ENCODE results near the gene BMP7. TPM values are rescaled to one million over a fixed set of nuclear protein-coding genes. Genes with fewer than 3 reads are reported as not detected.

The BMP7 gene
- total RNA-seq, 1 experiment from 2014 or later, result not detected

GRCh38 chr20:57231161-57231560 lies 35.3 kb downstream of the BMP7 start:
- no peak overlapping the region for H3K27ac ChIP-seq
- no peak overlapping the region for H3K4me3 ChIP-seq
- no peaks in the 10 kb centered on the region for H3K4me1 ChIP-seq (replicated peaks)
- H3K27me3 ChIP-seq (replicated peaks), result peaks cover 9% of the 10 kb centered on the region; the same call in 1 of the 2 replicates
- H3K36me3 ChIP-seq, result no peaks in the 10 kb centered on the region
- H3K9me3 ChIP-seq (replicated peaks), result no peaks in the 10 kb centered on the region
- DNase-seq (ENCODE audit: low read depth in 1 of 2, low spot score in 2 of 2), result no peak

- Histone ChIP-seq H3K4me3 (no peak overlapping the region), H3K9me3 (replicated peaks) (no peaks in the 10 kb centered on the region), H3K27ac (no peak overlapping the region), H3K27me3 (replicated peaks) (peaks cover 9% of the 10 kb centered on the region; the same call in 1 of the 2 replicates), H3K36me3 (no peaks in the 10 kb centered on the region), H3K4me1 (replicated peaks) (no peaks in the 10 kb centered on the region)
- no peak for DNase-seq (ENCODE audit: low read depth in 1 of 2, low spot score in 2 of 2)
Measured at GRCh38 chr20:57230247-57230646, 36.2 kb downstream of the BMP7 start.

- no peaks in the 10 kb centered on the region; the same call in 1 of the 2 replicates for H3K9me3 ChIP-seq (replicated peaks)
- H3K4me3 ChIP-seq, result no peak overlapping the region
- H3K36me3 ChIP-seq, result no peaks in the 10 kb centered on the region
- no peaks in the 10 kb centered on the region for H3K4me1 ChIP-seq (replicated peaks)
- H3K27me3 ChIP-seq (replicated peaks), result peaks cover 7% of the 10 kb centered on the region; the same call in 1 of the 2 replicates
- no peak overlapping the region for H3K27ac ChIP-seq
- no peak for DNase-seq (ENCODE audit: low read depth in 1 of 2, low spot score in 2 of 2)
Measured at GRCh38 chr20:57229490-57229889, 37.0 kb downstream of the BMP7 start.

DNA sequence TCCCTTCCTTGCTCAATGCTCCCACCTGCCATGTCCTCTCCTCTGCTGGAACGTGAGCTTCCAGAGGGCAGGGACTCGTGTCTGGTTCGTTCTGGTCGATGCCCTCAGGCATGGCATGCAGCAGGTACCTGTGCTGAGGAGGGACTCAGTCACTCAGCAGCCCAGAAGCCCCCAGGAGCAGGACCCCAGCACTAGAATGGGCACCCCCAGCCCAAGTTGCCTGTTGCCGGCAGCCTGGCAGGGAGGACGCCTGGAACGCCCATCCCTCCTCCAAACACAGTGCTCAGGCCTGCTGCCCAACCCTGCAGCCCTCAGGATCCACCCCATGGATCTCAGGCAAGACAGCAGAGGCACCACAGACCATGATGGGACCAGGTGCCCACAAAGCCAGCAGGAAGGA lies 40.6 kb downstream of the BMP7 start:
- Histone ChIP-seq H3K4me3 (no peak overlapping the region), H3K36me3 (no peaks in the 10 kb centered on the region), H3K27me3 (replicated peaks) (no peaks in the 10 kb centered on the region), H3K4me1 (replicated peaks) (no peaks in the 10 kb centered on the region), H3K27ac (no peak overlapping the region), H3K9me3 (replicated peaks) (no peaks in the 10 kb centered on the region; the same call in 1 of the 2 replicates)
- no peak for DNase-seq (ENCODE audit: low read depth in 1 of 2, low spot score in 2 of 2)

GRCh38 chr20:57225197-57225733 lies 41.2 kb downstream of the BMP7 start:
- H3K4me3 ChIP-seq, result no peak overlapping the region
- no peak for DNase-seq (ENCODE audit: low read depth in 1 of 2, low spot score in 2 of 2)
- H3K27ac ChIP-seq, result no peak overlapping the region
- no peaks in the 10 kb centered on the region for H3K4me1 ChIP-seq (replicated peaks)
- H3K9me3 ChIP-seq (replicated peaks), result no peaks in the 10 kb centered on the region; the same call in 1 of the 2 replicates
- no peaks in the 10 kb centered on the region for H3K36me3 ChIP-seq
- no peaks in the 10 kb centered on the region for H3K27me3 ChIP-seq (replicated peaks)

GRCh38 chr20:57224641-57225138 lies 41.8 kb downstream of the BMP7 start:
- no peak for DNase-seq (ENCODE audit: low read depth in 1 of 2, low spot score in 2 of 2)
- H3K27ac ChIP-seq, result no peak overlapping the region
- no peaks in the 10 kb centered on the region for H3K27me3 ChIP-seq (replicated peaks)

DNA sequence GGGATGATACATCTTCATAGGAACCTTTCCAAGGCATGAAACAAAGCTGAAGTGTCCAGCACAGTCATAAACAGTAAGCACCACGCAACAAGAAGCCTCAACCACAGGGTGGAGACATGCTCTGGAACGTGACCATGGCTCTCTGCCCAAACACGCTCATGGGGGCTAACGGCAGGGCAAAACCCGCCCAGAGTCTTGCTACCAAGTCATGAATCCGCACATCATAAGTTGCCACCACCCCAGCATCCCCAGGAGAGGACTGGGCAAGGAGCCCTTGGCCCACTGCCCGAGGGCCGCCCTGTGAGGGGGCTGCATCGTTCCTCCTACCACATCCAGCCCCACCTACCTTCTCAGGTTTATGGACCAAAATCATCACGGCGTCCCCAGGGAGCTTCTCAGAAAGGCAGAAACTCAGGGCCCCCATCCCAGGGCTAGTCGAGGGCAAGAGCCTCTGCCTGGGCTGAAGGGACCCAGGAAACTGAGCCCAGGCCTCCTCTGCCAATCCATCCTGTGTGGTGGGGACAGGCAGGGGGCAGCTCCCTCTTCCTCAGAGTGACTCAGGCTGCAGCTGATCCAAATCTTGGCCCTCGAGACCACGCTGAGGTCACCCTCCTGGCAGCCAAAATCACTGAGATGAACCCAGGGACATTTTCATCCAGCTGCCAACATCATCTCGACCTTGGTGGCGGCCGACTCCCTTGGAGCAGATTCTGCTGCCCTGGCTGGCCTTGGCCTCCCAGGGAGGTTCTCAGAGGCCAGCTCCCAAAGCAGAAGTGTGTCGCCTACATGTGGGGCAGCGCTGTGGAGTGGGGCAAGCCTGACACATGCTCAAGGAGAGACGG lies 42.6 kb downstream of the BMP7 start:
- H3K4me1 ChIP-seq (replicated peaks), result no peaks in the 10 kb centered on the region
- no peaks in the 10 kb centered on the region for H3K27me3 ChIP-seq (replicated peaks)
- H3K36me3 ChIP-seq, result no peaks in the 10 kb centered on the region
- H3K4me3 ChIP-seq, result no peak overlapping the region
- H3K9me3 ChIP-seq (replicated peaks), result no peaks in the 10 kb centered on the region; the same call in 1 of the 2 replicates
- no peak overlapping the region for H3K27ac ChIP-seq
- no peak for DNase-seq (ENCODE audit: low read depth in 1 of 2, low spot score in 2 of 2)

More at GRCh38 chr20:57224641-57225138, 41.8 kb downstream of the BMP7 start:
- Histone ChIP-seq H3K4me1 (replicated peaks) (no peaks in the 10 kb centered on the region), H3K36me3 (no peaks in the 10 kb centered on the region), H3K9me3 (replicated peaks) (no peaks in the 10 kb centered on the region; the same call in 1 of the 2 replicates), H3K4me3 (no peak overlapping the region)

- H3K9me3 ChIP-seq (replicated peaks), result no peaks in the 10 kb centered on the region; the same call in 1 of the 2 replicates
- H3K27ac ChIP-seq, result no peak overlapping the region
- H3K4me3 ChIP-seq, result no peak overlapping the region
- DNase-seq (ENCODE audit: low read depth in 1 of 2, low spot score in 2 of 2), result no peak
- no peaks in the 10 kb centered on the region for H3K27me3 ChIP-seq (replicated peaks)
- H3K36me3 ChIP-seq, result no peaks in the 10 kb centered on the region
- no peaks in the 10 kb centered on the region for H3K4me1 ChIP-seq (replicated peaks)
Measured at GRCh38 chr20:57222631-57222950, 43.9 kb downstream of the BMP7 start.

DNA sequence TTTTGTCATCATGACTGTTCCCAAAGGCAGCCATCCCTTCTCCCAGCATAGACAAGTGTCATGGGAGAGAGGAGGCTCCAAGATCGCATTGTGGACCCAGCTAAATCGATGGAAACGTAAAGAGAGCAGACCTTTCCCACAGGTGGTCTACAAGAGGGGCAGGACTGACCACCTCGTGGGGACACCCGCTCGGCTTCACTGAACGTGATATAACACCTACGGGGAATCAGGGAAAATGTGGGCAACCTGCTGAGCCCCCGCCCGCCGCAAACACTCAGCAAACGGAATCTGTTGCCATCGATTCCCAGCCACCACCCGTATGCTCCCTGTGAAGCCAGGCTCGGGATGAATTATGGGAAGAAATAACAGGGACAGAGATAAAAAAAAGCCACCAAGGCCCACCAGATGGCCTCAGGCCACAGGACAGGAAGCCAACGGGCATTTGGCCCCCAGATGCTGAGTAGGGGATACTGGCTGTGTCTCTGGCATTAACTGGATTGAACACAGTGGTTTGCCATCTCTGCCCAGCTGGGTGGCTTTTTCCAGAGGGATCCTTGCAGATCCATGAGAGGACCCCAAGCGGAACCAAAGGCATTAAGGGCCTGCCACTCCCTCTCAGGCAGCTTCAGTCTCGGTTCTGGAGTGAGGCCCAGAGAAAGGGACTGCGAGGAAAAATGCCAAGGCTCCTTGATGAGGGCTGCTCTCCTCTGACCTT lies 44.4 kb downstream of the BMP7 start:
- H3K4me1 ChIP-seq (replicated peaks), result no peaks in the 10 kb centered on the region
- H3K27me3 ChIP-seq (replicated peaks), result no peaks in the 10 kb centered on the region
- no peak for DNase-seq (ENCODE audit: low read depth in 1 of 2, low spot score in 2 of 2)
- H3K4me3 ChIP-seq, result no peak overlapping the region
- no peak overlapping the region for H3K27ac ChIP-seq
- H3K9me3 ChIP-seq (replicated peaks), result no peaks in the 10 kb centered on the region; the same call in 1 of the 2 replicates
- H3K36me3 ChIP-seq, result no peaks in the 10 kb centered on the region

GRCh38 chr20:57220337-57221145 lies 45.9 kb downstream of the BMP7 start:
- DNase-seq (ENCODE audit: low read depth in 1 of 2, low spot score in 2 of 2), result no peak
- Histone ChIP-seq H3K27me3 (replicated peaks) (no peaks in the 10 kb centered on the region), H3K4me3 (no peak overlapping the region), H3K9me3 (replicated peaks) (no peaks in the 10 kb centered on the region; the same call in 1 of the 2 replicates), H3K36me3 (no peaks in the 10 kb centered on the region), H3K27ac (no peak overlapping the region), H3K4me1 (replicated peaks) (no peaks in the 10 kb centered on the region)

- H3K4me1 ChIP-seq (replicated peaks), result no peaks in the 10 kb centered on the region
- H3K27ac ChIP-seq, result no peak overlapping the region
- H3K27me3 ChIP-seq (replicated peaks), result no peaks in the 10 kb centered on the region
- H3K4me3 ChIP-seq, result no peak overlapping the region
- no peaks in the 10 kb centered on the region for H3K36me3 ChIP-seq
- DNase-seq (ENCODE audit: low read depth in 1 of 2, low spot score in 2 of 2), result no peak
- no peaks in the 10 kb centered on the region for H3K9me3 ChIP-seq (replicated peaks)
Measured at GRCh38 chr20:57219071-57219677, 47.3 kb downstream of the BMP7 start.

GRCh38 chr20:57218489-57218888 lies 48.0 kb downstream of the BMP7 start:
- DNase-seq (ENCODE audit: low read depth in 1 of 2, low spot score in 2 of 2), result no peak
- Histone ChIP-seq H3K4me3 (no peak overlapping the region), H3K27me3 (replicated peaks) (no peaks in the 10 kb centered on the region), H3K36me3 (no peaks in the 10 kb centered on the region), H3K4me1 (replicated peaks) (no peaks in the 10 kb centered on the region; the same call in 1 of the 2 replicates), H3K27ac (no peak overlapping the region), H3K9me3 (replicated peaks) (no peaks in the 10 kb centered on the region)

GRCh38 chr20:57217802-57218201 lies 48.6 kb downstream of the BMP7 start:
- H3K36me3 ChIP-seq, result no peaks in the 10 kb centered on the region
- no peak overlapping the region for H3K4me3 ChIP-seq
- no peaks in the 10 kb centered on the region for H3K27me3 ChIP-seq (replicated peaks)
- H3K27ac ChIP-seq, result no peak overlapping the region
- H3K4me1 ChIP-seq (replicated peaks), result peaks cover 7% of the 10 kb centered on the region
- no peak for DNase-seq (ENCODE audit: low read depth in 1 of 2, low spot score in 2 of 2)
- no peaks in the 10 kb centered on the region for H3K9me3 ChIP-seq (replicated peaks)

Data from SJSA1 (cell line).